MV-4-11 (cell line): ENCODE results near the gene ATP1A3.

Source experiments
- DNase-seq: peaks from one replicate; lab custom pipeline; 2025; lab: John Stamatoyannopoulos, UW

The ATP1A3 gene

DNA sequence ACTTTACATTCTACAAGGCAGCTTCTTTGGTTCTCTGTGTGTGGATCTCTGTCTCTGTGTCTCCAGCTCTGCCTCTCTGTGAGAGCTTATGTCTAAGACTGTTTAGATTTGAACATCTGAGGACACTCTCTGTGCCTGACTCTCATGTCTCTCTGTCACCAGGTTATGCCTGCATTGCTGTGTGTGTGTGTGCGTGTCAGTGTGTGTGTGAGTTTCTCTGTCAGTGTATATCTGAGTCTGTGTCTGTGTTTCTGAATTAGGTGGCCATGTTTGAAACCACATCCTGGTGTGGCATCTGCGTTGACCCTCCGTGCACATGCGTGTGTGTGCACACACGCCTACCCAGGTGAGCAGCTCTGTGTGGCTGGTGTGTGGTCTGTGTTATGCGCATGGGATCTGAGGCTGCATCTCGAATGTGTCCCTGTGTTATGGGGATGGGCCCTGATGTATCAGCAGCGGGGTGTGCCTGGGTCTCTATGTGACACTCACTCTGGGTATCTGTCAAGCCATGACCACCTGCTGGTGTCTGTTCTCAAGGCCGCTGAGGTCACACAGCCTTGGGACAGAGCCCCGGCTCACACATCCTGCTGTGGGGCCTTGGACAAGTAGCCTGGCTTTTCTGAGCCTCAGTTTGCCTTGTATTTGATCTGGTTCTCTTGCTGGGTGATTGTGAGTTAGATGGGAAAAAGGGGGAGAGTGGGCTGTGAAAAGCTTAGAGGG lies 6.7 kb downstream of the ATP1A3 start:
- no peak for DNase-seq

DNA sequence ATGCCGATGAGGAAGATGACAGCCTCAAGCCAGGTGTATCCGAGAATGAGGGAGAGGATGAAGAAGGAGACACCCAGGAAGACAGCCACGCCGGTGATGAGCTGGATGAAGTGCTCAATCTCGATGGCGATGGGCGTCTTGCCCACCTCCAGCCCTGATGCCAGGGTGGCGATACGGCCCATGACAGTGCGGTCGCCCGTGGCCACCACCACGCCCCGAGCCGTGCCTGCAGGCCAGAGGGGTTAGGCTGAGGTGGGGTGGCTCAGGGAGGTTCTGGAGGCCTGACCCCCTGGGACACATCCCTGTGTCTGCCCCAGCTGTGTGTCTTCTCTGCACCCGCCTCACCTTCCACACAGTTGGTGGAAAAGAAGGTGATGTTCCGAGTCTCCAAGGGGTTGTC lies 9.1 kb downstream of the ATP1A3 start:
- no peak for DNase-seq

DNA sequence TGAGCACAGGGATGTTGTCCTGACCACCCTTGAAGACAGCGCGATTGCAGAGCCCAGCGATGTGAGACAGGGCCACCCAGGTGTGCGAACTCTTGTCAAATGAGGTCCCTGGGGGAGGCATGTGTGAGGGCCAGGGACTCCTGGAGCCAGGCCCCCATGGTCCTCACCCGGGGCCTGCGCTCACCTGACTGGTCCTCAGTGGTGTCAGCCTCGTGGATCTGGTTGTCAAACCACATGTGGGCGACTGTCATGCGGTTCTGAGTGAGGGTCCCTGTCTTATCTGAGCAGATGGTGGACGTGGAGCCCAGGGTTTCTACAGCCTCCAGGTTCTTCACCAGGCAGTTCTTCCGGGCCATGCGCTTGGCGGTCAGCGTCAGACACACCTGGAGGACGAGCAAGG lies 12.3 kb downstream of the ATP1A3 start:
- DNase-seq = no peak

DNA sequence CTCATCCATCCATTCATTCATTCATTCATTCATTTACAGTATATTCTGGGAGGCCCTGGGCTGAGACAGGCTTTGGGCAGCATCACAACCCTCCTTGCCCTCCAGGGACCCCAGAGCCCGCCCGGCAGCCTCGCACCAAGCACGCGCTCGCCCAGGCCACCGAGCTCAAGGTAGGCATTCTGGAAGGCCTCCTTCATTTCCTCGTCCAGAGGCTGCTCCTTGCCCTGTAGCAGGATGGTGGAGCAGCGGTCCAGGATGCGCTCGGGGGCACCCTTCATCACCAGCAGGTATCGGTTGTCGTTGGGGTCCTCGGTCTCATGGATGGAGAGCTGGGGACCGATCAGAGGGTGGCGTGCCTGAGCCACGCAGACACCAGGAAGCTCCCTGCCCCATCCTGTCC lies 15.6 kb downstream of the ATP1A3 start:
- no peak for DNase-seq

DNA sequence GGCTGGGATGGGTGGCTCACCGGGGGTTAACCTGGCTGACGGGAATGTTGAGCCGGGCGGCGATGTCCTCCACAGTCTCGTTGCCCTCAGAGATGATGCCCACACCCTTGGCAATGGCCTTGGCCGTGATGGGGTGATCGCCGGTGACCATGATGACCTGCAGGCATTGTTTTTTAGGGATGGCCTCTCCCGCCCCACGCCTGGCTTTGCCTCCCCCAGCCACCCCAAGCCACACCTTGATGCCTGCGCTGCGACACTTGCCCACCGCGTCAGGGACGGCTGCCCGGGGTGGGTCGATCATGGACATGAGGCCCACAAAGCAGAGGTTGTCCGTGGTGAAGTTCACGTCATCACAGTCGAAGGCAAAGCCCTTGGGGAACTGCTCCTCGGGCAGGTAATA lies 16.1 kb downstream of the ATP1A3 start:
- DNase-seq = no peak

DNA sequence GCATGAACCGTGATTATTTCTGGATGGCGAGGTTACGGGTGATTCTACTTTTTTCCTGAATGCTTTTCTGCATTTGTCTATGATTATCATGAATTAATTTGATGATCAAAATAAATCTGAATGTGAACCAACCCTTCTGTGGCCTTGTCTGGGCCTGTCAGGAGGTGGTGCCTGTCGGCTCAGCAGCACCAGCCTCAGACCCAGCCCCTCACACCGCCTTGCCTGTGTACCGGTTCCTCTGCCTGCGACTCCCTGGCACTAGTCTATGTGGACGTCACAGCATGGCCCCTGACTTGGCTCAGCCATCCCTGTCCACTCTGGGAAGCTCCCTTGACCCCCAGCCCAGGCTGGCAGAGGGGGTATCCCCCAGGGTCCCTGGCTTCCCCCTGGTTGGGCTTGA lies 19.4 kb downstream of the ATP1A3 start:
- DNase-seq = no peak

DNA sequence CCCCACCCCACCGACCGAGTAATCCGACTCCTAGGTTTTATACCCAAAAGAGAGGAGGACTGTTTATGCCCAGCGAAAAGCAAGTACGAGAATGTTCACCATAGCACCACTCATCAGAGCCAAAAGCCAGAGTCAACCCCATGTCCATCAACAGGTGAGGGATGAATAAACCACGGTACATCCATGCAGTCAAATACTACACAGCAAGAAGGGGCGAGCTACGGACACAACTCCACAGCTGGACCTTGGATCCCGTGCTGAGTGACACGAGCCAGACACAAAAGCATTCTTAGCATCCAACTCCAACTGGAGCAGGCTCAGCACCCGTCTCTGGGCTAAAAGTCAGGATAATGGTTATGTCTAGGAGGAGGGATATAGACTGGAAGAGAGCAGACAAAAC lies 22.7 kb downstream of the ATP1A3 start:
- no peak for DNase-seq

DNA sequence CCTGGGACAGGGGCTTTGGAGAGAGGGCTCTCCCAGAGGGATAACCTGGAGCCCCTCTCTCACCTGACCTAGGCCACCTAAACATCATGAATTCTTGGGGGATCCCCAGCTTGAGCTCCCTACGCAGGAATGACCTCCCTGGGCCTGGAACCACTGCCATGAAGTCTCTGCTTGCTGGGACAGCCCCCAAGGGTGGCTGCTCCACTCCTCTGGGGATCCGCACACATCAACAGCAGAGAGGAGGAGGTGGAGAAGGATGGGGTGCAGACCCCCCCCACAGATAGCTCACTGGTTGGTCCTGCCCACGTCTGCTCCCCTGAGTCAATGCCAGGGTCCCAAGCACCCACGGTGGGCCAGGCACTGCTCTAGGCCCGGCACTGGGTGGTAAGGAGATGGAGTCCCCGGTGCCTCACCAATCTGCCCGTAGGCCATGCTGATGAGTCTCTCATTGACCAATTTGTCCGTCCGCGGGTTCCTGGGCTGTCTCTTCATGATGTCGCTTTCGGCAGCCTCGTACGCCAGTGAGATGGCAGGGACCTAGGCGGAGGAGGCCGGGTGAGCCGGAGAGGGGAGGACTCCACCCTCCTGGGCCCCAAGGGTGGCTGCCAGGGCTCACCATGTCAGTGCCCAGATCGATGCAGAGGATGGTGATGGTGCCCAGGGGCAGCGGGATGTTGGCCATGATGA lies 24.1 kb downstream of the ATP1A3 start:
- no peak for DNase-seq

DNA sequence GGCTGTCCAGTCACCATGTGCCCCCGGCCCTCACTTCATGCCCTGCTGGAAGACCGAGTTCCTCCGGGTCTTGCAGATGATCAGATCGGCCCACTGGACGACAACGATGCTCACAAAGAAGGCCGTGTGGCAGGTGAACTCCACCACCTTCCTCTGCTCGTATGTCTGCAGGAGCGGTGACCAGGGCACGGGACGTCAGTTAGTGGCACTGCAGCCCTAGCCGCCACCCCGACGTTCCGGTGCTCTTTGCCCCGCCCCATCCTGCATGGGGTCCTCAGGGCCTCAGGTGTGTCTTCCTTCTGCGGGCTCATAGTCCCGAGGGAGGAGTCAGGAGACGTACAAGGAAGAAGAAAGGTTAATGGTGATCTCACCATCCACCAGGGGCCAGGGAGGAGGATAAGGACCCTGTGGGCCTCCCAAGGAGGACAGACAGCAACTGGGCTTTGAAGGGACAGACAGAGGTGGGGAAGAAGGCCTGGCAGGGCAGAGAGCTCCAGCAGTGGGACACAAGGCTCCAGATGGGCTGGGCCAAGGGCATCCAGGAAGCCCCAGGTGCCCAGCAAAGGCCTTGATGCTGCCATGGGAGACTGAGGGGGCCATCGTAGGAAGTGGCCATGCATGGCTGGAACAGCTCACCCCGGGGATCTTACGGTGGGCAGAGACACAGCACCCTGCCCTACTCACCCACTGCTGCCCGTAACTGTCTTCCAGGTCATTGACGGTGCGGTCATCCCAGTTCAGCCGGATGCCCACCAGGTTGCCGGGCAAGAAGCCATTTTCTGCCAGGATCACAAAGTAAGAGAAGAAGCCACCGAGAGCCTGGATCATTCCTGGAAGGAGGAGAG lies 25.1 kb downstream of the ATP1A3 start:
- no peak for DNase-seq

DNA sequence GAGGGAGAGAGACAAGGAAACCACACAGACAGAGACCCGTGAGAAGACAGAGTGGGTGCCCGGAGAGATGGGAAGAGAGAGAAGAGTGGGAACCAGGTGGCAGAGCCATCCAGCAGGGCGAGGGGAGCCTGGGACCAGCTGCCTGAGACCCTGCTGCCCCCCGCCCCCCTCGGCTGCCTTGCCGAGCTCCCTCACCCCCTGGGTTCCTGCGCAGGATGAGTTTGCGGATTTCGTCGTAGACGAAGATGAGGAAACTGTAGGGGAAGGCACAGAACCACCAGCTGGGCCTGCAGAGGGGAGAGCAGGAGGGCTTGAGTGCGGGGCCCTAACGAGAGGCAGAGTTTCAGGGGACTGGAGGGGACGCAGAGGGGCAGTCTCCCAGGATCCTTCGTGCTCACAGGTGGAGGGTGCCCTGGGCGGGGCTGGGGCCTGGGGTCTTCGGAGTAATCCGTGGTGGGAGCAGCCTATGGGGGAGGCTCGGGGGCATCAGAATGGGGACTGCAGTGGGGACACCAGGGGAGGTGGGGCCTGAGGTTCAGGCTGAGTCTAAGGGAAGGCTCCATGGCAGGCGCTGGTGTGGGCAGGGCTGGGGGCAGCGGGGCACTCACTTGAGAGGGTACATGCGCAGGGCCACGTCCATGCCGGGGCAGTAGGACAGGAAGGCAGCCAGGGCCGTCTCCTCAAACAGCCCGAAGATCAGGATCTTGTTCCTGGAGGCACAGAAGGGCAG lies 26.8 kb downstream of the ATP1A3 start:
- no peak for DNase-seq

DNA sequence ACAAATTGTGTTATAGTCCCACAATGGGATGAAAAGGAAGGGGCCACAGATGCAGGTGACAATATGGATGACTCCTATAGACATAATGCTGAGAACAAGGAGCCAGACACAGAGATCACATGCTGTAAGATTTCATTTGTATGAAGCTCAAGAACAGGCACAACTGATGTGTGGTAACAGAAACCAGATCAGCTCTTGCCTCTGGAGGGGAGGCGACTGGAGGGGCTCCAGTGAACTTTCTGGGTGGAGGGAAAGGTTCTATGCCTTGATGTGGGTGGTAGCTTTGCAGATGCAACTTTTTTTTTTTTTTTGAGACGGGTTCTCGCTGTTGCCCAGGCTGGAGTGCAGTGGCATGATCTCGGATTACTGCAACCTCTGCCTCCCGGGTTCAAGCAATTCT lies 28.9 kb downstream of the ATP1A3 start:
- no peak for DNase-seq

DNA sequence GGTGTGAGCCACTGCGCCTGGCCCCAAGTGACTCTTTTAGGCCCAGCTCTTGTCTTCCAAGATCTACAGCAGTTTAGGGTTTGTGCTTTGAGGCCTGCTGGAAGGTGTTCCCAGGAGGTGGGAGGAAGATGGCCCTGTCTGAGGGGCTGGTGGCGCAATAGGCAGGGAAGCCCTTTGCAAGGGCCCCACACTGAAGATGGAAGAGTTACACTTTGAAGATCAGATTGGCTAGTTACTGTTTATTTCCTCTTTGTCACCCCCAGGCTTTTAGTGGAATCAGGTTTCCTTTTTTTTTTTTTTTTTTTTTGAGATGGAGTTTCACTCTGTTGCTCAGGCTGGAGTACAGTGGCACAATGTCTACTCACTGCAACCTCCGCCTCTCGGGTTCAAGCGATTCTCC lies 33.1 kb downstream of the ATP1A3 start:
- DNase-seq = peak; percentile 82

DNA sequence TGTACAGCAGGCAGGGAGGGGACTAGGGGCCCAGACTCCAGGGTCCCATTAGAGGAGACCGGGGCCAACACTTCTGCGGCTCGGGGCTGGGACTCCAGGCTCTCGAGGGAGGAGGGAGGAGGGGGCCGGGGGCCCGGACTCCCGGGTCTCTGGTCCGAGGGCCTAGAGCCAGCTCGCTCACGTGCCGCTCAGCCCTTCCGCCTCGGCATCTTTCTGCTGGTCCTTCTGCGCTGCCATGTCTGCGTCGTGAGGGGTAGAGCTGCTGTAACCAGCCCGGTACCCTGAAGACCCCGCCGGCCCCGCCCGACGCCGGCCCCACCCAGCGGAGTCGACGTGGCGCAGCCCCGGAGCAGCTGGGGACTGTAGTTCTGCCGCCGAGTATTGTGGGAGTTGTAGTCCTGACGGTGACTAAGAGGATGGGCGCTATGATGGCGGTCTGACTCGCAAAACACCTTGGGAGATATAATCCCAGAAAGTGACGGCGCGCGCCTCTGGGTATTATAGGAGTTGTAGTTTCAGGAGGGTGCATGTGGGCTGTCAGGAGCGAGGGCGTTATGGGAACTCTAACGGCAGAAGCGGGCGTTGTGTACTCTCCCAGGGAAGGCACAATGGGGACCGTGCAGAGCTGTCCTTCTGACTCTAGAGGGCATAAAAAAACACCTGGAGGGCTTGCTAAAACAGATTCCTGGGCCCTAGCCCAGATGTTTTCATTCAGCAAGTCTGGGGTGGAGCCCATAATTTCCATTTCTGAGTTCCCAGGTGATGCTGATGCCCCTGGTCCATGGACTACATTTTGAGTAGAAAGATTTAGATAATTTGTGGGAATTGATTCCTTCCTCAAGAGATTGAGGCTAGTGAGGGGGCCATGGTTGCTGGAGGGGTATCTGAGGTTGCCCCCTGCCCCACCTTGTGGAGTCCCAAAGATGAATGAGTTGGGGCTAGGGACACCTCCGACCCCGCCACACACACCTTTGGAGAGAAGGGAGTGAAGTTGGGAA lies 34.7 kb downstream of the ATP1A3 start, which contains the start of gene RABAC1:
Gene RABAC1, minus strand, starts transcription at position 266 of the 998 bp plus-strand sequence. Its CDS starts 29 bp downstream, at position 237.
- peak; percentile 85 for DNase-seq

DNA sequence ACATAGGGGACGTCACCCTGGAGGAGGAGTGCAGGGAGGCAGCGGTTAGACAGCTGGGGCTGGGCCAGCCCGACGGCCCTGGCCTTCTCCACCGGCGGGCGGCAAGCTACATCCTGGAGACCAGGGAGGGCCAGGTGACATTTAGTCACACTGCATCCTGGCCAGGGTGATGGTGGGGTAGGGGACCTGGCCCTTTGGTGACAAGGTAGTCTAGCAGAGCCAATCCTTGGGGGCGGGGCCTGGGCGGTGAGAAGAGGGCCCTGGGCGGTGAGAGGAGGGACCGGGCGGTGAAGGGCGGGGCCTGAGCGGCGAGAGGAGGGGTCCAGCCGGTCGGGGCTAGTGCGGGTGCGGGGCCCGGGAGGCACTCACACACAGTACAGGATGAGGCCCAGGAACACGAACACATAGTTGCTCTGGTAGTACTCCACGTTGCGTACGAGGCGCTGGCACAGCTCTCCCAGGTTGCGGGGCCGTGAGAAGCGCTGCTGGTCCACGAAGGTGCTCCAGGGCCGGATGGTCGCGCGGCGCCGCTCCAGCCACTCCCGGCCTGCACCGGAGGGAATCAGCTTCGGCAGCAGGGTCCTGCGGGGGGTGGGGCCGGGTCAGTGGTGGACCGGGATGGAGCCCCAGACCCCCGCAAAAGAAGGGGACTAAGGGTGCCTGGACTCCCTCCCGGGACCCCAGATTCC lies 35.5 kb downstream of the ATP1A3 start:
- DNase-seq = peak; percentile 30

DNA sequence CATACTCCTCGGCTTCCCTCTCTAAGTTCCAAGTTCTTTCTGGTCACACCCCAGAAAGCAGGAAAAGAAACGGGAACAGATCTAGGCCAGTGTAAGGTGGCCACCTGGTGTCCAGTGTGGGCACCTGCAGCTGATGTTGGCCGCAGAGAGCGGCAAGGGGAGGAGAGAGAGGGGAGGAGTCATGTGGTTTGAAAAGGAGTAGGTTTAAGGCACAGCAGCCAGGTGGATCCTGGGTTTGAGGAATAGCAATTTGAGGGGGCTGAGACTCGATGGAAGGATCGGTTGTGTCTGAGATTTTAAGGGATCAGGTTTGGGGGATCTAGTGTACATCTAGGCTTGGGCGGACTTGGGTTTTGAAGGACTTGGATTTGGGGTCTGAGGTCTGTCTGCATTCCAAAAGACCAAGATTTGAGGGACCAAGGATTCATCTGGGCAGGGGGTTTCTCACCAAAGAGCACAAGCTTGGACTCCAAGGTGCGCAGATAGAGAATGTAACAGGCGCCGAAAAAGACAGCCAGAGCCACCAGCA lies 36.1 kb downstream of the ATP1A3 start:
- DNase-seq = peak; percentile 78

DNA sequence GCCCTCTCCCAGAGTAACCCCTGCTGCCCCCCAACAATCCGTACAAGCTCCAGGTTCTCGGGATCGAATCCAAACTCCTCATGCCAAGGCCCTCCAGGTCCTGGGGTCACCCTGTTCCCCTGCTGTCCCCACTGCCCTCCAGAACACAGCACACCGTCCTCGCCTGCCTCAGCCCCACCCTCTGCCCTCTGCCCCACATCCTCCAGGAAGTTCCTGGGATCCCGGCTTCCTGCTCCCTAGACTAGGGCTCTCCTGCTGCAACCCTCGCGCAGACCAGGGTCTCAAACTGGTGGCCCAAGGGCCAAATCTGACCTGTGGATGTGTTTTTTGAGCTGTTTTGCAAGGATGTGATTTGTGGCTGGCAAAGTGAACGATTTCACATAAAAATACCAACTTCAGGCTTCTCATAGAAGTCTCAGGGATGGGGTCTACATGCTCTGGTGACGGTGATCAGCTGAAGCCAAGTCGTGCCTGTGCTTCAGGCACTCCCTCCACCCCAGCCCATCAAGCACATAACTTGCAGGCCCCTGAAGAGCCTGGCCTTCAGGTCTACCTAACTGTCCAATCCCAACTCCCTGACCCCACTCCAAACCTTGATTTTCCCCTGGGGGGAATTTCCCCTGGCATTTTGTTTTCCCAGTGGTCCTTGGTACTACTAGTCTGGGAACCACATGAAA lies 36.7 kb downstream of the ATP1A3 start:
- DNase-seq = no peak

DNA sequence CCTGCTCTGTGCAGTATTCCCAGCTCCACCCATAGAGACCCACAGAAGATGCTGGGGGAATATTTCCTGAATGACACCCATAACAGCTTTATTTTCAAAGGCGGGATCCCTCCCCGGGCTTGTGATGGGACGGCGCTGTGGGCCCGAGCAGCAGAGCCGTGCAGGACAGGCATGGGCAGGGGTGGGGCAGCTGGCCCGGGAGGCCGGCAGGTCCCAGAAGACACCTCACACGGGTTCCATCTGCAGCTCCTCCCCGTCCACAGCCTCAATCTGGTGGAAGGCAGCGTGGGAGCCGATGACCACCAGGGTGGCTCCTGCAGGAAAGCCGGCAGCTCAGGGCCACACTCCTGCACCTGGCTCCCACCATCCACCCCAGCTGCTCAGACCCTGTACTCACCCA lies 37.4 kb downstream of the ATP1A3 start:
- DNase-seq = no peak

DNA sequence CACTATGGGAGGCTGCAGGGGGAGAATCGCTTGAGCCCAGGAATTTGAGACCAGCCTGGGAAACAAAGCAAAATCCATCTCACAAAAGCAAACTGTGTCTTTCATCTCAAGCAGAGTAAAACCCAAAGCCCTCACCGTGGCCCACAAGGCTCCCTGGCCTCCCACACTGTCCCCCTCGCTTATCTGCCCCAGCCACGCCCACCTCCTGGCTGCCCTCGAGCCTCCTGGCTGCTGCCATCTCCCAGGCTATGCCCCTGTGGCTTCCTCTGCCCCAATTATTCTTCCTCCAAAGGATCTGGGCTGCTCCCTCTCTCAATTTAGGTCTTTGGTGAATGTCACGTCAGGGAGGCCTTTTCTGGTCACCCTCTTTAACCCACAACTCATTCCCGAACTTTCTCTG lies 38.5 kb downstream of the ATP1A3 start:
- no peak for DNase-seq

DNA sequence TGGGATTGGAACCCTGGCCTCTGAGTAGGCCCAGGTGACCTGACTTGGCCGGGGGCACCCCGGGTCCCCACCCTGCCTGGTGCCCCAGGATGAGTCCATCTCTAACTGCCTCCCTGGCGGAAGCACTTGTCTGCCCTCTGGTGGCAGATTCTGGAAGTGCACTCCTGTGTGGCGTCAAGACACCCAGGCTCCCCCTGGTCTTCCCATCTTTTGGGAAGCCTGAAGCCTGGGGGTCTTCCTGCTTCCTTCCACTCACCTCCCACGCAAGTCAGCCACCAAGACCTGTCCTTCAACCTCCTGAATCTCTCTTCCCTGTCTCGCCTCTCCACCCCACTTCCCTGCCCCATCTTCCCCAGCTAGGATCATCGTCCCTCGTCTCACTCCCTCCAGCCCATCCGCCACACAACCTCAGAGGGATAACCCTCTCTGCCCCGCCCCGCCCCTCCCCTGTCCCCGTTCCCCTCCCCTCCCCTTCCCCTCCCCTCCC lies 42.3 kb downstream of the ATP1A3 start:
- DNase-seq = peak; percentile 61
